22Rv1 (cell line): ENCODE results near the gene TMEM209.
"Not testable (repeated sequence)": the region's sequence is repeated elsewhere in the genome, so short reads cannot be mapped to it uniquely, and the experiment has no call there.

Experiments
- H3K27ac ChIP-seq: fragments of 450-650 bp; 2 replicates; pipeline ENCODE4 v1.5.1; 2017
- CTCF ChIP-seq: fragments of 450-650 bp; IDR thresholded peaks from 2 replicates; pipeline ENCODE4 v1.5.1; 2017; ENCODE audit warnings: mild to moderate bottlenecking
- ZFX ChIP-seq: fragments of 450-650 bp; IDR thresholded peaks from 2 replicates; pipeline ENCODE4 v1.6.1; 2017; ENCODE audit warnings: antibody characterized with exemption, borderline replicate concordance

Gene TMEM209

GRCh38 chr7:130195396-130195795, 9.8 kb downstream of the TMEM209 start:
- no peak overlapping the region for H3K27ac ChIP-seq
- TF ChIP-seq CTCF (no peak), ZFX (no peak)

GRCh38 chr7:130191791-130192190, 13.4 kb downstream of the TMEM209 start:
- H3K27ac ChIP-seq: no peak overlapping the region
- TF ChIP-seq ZFX (no peak), CTCF (no peak)

GRCh38 chr7:130189343-130189742, 15.9 kb downstream of the TMEM209 start:
- TF ChIP-seq ZFX (no peak), CTCF (no peak)
- no peak overlapping the region for H3K27ac ChIP-seq

- H3K27ac ChIP-seq: no peak overlapping the region
- TF ChIP-seq ZFX (no peak), CTCF (no peak)
Measured at GRCh38 chr7:130187360-130187759, 17.8 kb downstream of the TMEM209 start.

GRCh38 chr7:130184349-130184748, 20.9 kb downstream of the TMEM209 start:
- H3K27ac ChIP-seq: not testable (repeated sequence)

GRCh38 chr7:130182990-130183389, 22.2 kb downstream of the TMEM209 start:
- TF ChIP-seq ZFX (no peak), CTCF (no peak)
- no peak overlapping the region for H3K27ac ChIP-seq

GRCh38 chr7:130181263-130181605, 24.0 kb downstream of the TMEM209 start:
- H3K27ac ChIP-seq: no peak overlapping the region
- TF ChIP-seq ZFX (no peak), CTCF (no peak)

- no peak for TF ChIP-seq ZFX
- TF ChIP-seq CTCF: no peak
- H3K27ac ChIP-seq: no peak overlapping the region
Measured at GRCh38 chr7:130180571-130181262, 24.5 kb downstream of the TMEM209 start.
